AG08396 (cell line): ENCODE data around the gene ANKS1A.

Experiments used
- DNase-seq: peaks from one replicate; pipeline ENCODE4 v3.0.0; 2012; ENCODE audit warnings: low spot score, mixed read lengths

The ANKS1A gene

GRCh38 chr6:35041086-35041861 is 152.2 kb downstream of the ANKS1A start:
- DNase-seq, result no peak

GRCh38 chr6:35042031-35042815 is 153.2 kb downstream of the ANKS1A start:
- no peak for DNase-seq

GRCh38 chr6:35043381-35044130 is 154.5 kb downstream of the ANKS1A start:
- no peak for DNase-seq

GRCh38 chr6:35044145-35044745 is 155.2 kb downstream of the ANKS1A start:
- DNase-seq, result no peak

- no peak for DNase-seq
Measured at GRCh38 chr6:35044761-35045421, 155.8 kb downstream of the ANKS1A start.

- DNase-seq, result no peak
Measured at GRCh38 chr6:35046103-35046502, 157.0 kb downstream of the ANKS1A start.

GRCh38 chr6:35046862-35047261 is 157.8 kb downstream of the ANKS1A start:
- no peak for DNase-seq

- DNase-seq, result peak; percentile 40
Measured at GRCh38 chr6:35047265-35048011, 158.4 kb downstream of the ANKS1A start.

- no peak for DNase-seq
Measured at GRCh38 chr6:35048031-35048613, 159.1 kb downstream of the ANKS1A start.

GRCh38 chr6:35048631-35049083 is 159.6 kb downstream of the ANKS1A start:
- no peak for DNase-seq

- DNase-seq, result no peak
Measured at GRCh38 chr6:35049156-35049735, 160.2 kb downstream of the ANKS1A start.

- DNase-seq, result peak; percentile 71
Measured at GRCh38 chr6:35049900-35050756, 161.1 kb downstream of the ANKS1A start.

GRCh38 chr6:35050757-35051330 is 161.8 kb downstream of the ANKS1A start:
- DNase-seq, result no peak

GRCh38 chr6:35051396-35051795 is 162.3 kb downstream of the ANKS1A start:
- no peak for DNase-seq

- DNase-seq, result no peak
Measured at GRCh38 chr6:35051997-35052583, 163.0 kb downstream of the ANKS1A start.

- peak; percentile 30 for DNase-seq
Measured at GRCh38 chr6:35052694-35053565, 163.9 kb downstream of the ANKS1A start.

- no peak for DNase-seq
Measured at GRCh38 chr6:35053701-35054100, 164.6 kb downstream of the ANKS1A start.
